ENCODE data around the gene SURF6. TPM values are rescaled to one million over a fixed set of nuclear protein-coding genes. Genes with fewer than 3 reads are reported as not detected.

The SURF6 gene
- total RNA-seq, 2 donors from 2014 or later: 10.7 to 22.0 TPM

DNA sequence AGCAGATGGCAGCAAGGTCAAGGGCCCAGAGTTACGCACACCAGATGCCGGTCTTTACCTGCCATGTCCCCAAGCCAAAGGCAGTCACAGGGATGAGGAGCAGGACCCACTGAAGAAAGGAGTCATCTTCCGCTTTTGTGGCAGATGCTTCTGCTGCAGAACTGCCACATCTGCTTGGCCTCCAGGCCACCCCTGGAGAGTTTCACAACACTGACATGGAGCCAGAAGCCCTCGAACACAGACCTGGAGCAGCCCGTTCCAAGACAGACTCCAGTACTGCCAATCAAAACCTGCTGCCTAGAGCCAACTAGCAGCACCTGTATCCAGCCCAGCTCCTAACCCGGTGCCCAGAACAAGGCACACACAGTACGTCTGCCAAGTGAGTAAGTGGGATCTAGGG is 18.8 kb upstream of the SURF6 start:
- no peak for ATAC-seq
- Mint-ChIP-seq H3K9me3 (no peaks in the 10 kb centered on the region), H3K27ac (peak overlapping the region; percentile 73 to 95), H3K36me3 (peaks cover 6 to 12% of the 10 kb centered on the region in 2 donors)
- DNase-seq (ENCODE audit: low spot score in 2 of 2): no peak

DNA sequence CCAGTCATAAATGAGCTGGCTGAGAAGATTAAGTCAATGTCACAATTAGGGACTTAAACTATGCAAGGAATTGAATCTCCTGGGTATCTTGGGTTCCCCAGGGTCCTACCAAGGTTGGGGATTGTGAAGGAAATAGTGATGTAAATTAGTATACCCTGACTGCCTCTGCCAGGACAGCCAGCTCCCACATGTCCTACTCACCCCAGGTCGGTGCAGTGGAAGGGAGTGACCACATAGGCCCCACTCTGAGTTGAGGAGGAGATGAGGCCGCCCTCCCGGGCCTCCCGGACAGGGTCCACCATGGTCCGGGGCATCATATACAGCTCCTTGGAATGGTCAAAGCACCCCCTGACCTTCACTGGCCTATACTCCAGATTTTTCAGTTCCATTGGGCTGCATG is 17.6 kb upstream of the SURF6 start:
- DNase-seq (ENCODE audit: low spot score in 2 of 2) (no peak), ATAC-seq (no peak)
- no peaks in the 10 kb centered on the region for H3K9me3 Mint-ChIP-seq
- peaks cover 18 to 24% of the 10 kb centered on the region in 2 donors for H3K36me3 Mint-ChIP-seq
- peak overlapping the region in 1 of 2 donors; percentile 60 for H3K27ac Mint-ChIP-seq

DNA sequence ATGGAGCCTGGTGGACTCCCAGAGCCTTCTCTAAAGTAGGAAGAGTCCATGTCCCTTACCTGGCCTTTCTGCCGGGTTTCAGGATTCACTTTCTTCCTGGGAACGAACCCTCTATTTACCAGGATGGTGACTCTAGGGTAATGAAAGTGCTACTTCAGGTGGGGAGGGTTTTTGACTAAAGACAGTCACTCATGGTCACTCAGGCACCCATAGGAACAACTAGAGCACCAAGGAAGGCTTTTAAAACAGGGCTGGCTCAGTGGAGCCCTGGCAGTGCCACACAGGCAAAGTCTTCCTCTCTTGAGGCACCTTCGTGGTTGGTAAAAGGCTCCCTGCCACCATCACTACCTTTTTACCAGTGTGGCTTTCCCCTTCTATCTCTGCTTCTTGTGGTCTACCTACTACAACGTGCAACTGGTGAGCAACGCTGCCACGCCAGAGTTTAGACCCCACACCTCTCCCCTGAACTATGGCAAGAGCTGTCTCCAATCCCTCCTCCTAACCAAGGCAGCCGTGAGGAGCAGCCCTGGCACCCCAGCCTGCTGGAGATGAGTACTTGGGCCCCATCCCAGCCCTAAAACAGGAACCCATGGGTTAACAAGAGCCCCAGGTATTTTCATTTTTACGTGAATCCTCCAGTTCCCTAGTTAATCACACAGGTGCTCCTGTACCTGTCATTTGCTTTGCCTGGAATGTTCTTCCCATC is 16.8 kb upstream of the SURF6 start:
- H3K27ac Mint-ChIP-seq: peak overlapping the region; percentile 60 to 91
- peaks cover 26 to 32% of the 10 kb centered on the region in 2 donors for H3K36me3 Mint-ChIP-seq
- ATAC-seq (no peak), DNase-seq (ENCODE audit: low spot score in 2 of 2) (no peak)
- no peaks in the 10 kb centered on the region for H3K9me3 Mint-ChIP-seq

DNA sequence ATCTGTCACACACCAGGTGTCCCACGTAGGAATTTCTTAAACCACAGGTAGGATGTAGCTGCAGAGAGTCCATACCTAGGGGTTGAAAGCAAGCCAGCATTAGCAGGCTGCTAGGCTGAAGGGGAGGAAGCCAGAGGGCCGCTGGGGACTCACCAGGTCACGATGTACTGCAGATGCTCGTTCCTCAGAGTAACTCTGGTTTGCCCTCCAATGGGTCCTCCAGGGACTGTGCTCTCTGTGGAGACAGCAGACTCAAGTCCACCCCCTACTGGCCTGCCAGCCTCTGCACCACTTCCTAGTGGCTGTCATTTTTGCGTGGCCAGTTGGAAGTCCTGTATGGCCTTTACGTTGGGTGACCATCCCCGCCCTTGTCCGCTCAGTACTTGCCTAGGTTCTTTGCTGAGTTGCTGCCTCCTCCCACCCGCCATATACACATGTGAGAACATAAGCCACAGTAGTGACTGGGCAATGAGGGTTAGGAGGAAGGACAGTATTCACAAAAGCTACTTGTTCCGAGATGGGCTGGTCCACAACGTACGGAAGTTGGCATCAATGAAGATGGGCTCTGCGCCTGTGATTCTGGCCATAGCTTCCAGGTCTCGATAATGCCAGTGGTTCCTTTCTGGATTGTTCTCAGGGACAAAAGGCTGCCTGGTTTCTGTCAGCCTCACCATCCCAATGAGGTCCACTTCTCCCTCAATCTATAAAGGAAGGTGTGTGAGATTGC is 16.1 kb upstream of the SURF6 start:
- Mint-ChIP-seq H3K27ac (peak overlapping the region; percentile 60 to 91), H3K9me3 (no peaks in the 10 kb centered on the region), H3K36me3 (peaks cover 29 to 32% of the 10 kb centered on the region in 2 donors)
- ATAC-seq: peak in 1 of 2 donors; percentile 10
- DNase-seq (ENCODE audit: low spot score in 2 of 2): no peak

DNA sequence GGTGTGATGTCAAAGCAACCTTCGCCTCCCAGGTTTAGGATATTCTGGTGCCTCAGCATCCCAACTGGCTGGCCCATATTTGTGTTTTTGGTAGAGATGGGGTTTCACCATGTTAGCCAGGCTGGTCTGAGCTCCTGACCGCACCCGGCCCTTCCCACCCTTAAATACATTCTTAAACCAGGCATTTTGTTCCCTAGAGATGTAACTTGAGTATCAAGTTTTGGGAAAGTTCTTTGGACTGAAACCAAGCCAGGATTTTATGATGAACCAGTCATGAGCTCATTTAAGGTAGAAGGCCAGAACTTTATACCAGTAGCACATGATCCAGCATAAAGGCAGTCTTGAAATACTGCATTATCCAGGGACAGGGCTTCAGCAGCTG is 15.5 kb upstream of the SURF6 start:
- Mint-ChIP-seq H3K9me3 (no peaks in the 10 kb centered on the region), H3K27ac (no peak overlapping the region), H3K36me3 (peaks cover 32 to 35% of the 10 kb centered on the region in 2 donors)
- DNase-seq (ENCODE audit: low spot score in 2 of 2) (no peak), ATAC-seq (no peak)

DNA sequence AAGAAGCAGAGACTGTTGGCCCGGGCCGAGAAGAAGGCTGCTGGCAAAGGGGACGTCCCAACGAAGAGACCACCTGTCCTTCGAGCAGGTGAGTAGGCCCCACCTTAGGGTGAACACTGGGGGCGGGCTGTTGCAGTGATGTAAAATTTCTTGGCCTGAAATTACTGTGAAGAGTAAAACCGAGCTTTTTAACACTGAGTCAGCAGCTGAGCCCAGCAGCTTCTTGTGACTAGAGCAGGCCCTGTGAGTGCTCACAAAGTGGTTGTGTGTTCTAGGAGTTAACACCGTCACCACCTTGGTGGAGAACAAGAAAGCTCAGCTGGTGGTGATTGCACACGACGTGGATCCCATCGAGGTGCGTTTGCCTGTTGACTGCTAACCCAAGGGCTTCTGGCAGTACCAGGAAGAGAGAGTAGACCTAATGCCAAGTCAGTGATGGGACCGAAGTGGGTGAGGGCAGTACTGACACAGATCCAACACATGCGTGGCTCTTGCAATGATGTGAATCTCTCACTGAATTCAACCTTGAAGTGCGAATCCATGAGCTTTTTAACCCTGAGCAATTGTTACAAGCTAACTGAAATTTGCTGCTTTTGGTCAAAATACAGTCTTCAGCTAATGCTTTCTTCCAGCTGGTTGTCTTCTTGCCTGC is 14.1 kb upstream of the SURF6 start:
- H3K36me3 Mint-ChIP-seq: peaks cover 32 to 39% of the 10 kb centered on the region in 2 donors
- no peaks in the 10 kb centered on the region for H3K9me3 Mint-ChIP-seq
- DNase-seq (ENCODE audit: low spot score in 2 of 2): no peak
- ATAC-seq: no peak
- H3K27ac Mint-ChIP-seq: peak overlapping the region; percentile 98 to 100

DNA sequence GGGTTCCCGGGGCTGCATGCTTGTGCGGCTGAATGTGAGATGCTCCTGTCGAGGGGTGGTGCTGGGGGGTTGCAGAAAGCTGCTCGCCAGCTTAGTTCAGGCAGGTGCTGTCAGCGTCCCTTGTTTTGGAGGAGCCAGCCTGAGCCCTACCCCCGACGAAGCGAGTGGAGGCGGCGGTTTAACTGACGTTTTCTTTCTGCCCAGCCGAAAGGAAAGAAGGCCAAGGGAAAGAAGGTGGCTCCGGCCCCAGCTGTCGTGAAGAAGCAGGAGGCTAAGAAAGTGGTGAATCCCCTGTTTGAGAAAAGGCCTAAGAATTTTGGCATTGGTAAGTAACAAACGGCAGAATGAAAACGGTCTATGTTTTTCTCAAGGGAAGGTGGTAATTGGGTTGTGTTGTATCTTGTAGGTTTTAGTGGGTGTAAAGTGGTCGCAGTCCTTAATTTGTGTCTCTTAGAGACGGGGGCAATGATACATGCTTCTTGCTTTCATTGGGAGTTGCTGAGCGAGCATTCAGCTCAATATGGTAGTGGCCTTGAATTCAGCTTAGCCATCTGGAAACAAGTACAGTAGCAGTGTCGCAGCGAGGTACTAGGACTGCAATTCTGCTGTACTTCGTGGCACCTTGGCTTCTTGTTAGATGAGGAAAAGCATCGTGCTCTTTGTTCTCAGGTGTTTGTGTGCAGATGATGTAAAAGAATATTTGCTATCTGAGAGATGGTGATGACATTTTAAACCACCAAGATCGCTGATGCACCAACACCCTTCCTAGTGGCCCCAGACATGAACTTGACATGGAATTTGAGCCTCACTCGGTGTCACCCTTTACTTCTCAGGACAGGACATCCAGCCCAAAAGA is 13.0 kb upstream of the SURF6 start:
- Mint-ChIP-seq H3K27ac (peak overlapping the region; percentile 98 to 100), H3K36me3 (peaks cover 32 to 39% of the 10 kb centered on the region in 2 donors), H3K9me3 (no peaks in the 10 kb centered on the region)
- ATAC-seq (no peak), DNase-seq (ENCODE audit: low spot score in 2 of 2) (no peak)

DNA sequence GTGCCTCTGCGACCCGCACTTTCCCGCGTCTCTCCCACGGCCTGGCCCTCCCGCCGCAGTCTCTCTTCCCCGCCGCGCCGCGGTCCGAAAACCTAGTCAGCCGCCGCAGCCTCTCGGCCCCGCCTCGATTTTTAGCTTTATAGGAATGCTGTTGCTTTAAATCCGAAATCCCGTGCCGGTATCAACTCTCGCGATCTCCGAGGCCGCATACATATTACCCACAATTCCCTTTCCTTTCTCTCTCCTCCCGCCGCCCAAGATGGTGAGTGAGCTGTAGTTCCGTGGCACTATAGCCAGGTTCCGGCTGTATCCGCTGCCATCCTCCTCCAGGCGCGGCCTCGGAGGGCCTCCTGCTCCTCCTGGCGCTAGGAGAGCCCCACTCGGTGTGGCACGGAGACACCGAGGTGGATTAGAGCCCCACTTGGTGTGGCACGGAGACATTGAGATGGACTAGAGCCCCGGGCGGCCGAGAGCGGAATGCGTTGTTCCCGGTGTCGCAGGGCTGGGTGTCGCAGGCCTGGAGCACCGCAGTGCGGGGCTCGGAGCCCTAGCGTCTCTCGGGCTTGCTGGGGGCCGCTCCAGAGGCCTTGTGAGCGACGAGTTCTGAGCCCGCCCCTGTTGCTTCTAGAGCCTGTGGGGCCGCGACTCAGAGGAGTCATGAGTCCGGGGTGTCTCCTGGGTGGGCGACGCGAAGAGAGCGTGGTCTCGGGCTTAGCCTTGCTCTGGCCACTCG is 12.2 kb upstream of the SURF6 start, which contains the start of the genes MED22 and RPL7A:
Gene MED22 (minus strand): TSS at position 147 of the 733 bp plus-strand sequence. CDS start 1,469 bp downstream, outside the sequence.
Gene RPL7A (plus strand): TSS at position 234 of the 733 bp plus-strand sequence. CDS start 26 bp downstream, at position 260.
- H3K36me3 Mint-ChIP-seq: peaks cover 32 to 39% of the 10 kb centered on the region in 2 donors
- H3K27ac Mint-ChIP-seq: peak within 1 kb of the TSS; percentile 98 to 100
- no peaks in the 10 kb centered on the region for H3K9me3 Mint-ChIP-seq
- DNase-seq (ENCODE audit: low spot score in 2 of 2) (peak; percentile 91 to 93), ATAC-seq (peak; percentile 83 to 84)

DNA sequence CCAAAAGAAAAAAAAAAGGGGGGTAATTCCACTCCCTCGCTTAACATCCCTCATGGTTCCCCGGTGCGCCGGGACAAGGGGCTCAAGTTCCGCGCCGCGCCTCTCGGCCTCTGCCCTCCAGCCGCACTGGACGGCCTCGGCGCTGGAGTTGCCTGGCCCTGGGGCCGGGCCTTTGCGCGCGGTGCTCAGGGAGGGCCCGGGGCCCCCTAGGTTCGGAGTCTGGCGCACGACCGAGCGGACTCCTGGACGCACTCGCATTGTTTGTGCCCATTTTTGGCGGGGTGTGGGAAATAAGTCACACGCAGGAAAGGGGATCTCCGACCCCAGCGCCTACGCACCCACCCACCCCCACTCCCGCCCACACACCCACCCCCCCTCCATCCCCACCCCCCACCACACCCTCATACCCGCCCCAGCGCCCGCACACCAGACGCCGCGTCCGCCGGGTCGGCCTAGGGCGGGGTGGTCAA is 11.6 kb upstream of the SURF6 start:
- Mint-ChIP-seq H3K36me3 (peaks cover 32 to 39% of the 10 kb centered on the region in 2 donors), H3K27ac (peak overlapping the region; percentile 98), H3K9me3 (no peaks in the 10 kb centered on the region)
- ATAC-seq (peak; percentile 45 to 52), DNase-seq (ENCODE audit: low spot score in 2 of 2) (no peak)

DNA sequence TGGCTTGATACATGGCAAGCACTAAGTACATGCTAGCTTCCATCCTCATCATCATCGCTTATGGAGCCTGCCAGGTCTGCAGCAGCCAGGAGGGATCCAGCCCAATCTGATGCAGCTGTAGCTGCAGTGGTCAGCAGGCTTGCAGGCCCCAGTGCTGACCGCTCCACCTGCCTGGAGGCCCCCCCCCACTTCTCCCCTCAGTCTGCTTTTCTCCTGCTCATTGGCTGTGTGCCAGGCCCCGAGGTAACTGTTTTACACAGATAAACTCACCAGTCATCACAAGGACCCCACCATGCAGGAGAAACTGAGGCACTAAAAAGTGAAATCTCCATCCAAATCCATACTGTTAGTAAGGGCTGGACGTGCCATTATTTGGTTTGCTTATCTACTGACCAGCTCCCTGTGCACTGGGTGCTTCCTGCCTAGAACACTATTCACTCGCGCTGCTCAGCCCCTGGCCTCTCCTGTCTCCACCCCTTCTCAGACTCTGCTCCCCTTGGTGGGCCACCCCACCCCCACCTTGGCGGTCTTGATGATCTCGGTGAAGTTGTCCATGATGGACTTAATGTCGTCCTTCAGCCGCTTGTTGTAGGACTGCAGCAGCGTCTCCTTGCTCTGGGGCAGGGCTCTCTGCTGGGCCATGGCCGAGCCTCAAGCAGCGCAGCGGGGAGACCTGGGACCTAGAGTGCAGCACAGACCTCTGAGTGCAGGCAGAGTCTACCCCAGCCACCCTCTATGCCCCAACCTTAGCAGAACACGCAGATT is 10.2 kb upstream of the SURF6 start:
- Mint-ChIP-seq H3K27ac (peak overlapping the region; percentile 98), H3K9me3 (no peaks in the 10 kb centered on the region), H3K36me3 (peaks cover 32 to 39% of the 10 kb centered on the region in 2 donors)
- DNase-seq (ENCODE audit: low spot score in 2 of 2) (no peak), ATAC-seq (no peak)

DNA sequence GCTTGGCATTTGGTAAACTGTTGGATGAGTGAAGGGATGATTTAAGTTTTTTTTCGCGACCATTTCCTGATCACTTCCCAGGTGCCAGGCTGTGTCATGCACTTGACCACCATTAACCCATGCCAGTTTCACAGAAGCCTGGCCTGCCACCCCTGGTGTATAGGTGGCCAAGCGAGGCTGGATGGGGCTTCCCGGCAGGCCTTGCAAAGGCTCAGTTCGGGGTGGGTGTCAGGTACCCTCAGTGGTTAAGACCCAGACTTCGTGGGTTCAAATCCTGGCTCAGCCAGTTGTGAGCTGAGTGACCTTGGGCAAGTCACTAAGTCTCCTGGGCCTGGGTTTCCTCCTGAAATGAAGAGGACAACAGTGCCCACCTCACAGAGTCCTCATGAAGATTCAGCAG is 9.6 kb upstream of the SURF6 start:
- H3K36me3 Mint-ChIP-seq: peaks cover 29 to 44% of the 10 kb centered on the region in 2 donors
- H3K9me3 Mint-ChIP-seq: no peaks in the 10 kb centered on the region
- DNase-seq (ENCODE audit: low spot score in 2 of 2) (no peak), ATAC-seq (no peak)
- H3K27ac Mint-ChIP-seq: no peak overlapping the region

DNA sequence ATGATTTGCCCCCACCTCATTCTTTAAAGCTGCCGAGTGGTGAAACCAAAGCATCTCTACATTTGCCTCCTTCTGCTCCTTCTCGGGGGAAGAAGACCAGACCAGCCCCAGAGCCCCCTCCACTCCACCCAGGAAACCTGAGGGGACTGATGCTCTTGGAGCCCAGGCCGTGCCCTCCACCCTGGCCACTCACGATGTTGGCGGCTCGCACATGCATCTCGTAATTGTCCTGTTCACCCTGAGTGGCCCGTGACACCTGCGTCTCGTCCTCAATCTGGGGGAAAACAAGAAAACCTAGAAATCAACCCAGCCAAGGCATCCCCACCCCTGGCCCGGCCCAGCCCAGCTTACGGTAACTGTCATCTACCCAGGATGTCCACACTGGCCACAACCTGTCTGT is 9.0 kb upstream of the SURF6 start:
- no peak overlapping the region for H3K27ac Mint-ChIP-seq
- DNase-seq (ENCODE audit: low spot score in 2 of 2) (no peak), ATAC-seq (no peak)
- peaks cover 23 to 43% of the 10 kb centered on the region in 2 donors for H3K36me3 Mint-ChIP-seq
- H3K9me3 Mint-ChIP-seq: no peaks in the 10 kb centered on the region

DNA sequence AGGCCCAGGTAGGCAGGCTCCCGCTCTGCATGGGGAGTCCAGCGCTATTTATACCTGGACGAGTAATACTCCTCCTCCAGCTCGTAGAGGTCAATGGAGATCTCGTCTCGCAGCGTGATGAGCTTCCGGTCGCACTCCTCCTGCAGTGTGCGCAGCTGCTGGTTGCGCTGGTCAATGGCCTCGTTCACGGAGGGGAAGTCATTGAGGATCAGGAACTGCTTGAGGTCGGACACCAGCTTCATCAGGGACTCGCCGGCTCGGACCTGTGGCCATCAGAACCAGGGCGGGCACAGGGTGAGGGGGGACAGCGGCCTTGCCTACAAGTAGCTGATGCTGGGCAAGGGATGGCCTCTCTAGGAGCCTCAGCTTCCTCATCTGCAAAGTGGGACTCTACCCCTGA is 8.1 kb upstream of the SURF6 start:
- peaks cover 20 to 34% of the 10 kb centered on the region in 2 donors for H3K36me3 Mint-ChIP-seq
- no peak overlapping the region for H3K27ac Mint-ChIP-seq
- ATAC-seq (no peak), DNase-seq (ENCODE audit: low spot score in 2 of 2) (no peak)
- no peaks in the 10 kb centered on the region for H3K9me3 Mint-ChIP-seq

DNA sequence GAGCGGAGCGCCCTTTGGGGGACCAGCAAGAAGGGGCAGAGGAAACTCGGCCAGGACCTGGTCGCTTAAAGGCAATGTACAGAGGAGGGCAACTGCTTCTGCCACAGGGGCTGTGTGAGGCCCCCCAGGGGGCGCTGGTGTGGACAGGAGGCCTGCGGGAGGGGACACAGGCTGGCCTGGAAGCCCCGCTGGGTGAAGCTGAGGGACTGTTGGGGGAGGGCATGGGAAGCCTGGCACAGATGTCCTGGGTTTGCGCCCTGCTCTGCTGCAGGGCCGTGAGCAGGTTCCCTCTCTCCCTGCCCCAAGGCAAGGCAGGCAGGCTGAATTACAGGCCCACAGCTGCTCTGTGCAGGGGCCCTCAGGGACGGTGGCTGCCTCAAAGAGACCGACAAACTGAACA is 6.6 kb upstream of the SURF6 start:
- H3K27ac Mint-ChIP-seq: peak overlapping the region; percentile 68
- H3K36me3 Mint-ChIP-seq: peaks cover 10 to 20% of the 10 kb centered on the region in 2 donors

DNA sequence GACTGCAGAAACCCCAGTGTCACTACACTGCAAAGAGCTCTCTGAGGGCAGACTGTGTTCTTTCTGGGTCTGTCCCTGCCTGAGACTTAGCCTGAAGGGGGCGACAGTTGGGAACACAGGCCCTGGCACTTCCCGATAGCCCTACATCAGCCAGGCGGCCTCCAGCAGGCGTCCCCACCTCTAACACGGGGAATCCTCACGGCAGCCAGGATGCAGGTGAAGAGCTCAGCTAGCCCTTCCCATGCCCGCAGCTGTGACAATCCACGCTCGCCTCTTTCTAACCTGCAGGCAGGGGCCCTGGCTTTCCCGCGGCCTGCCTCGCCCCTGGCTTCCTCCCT is 6.0 kb upstream of the SURF6 start:
- no peak for DNase-seq (ENCODE audit: low spot score in 2 of 2)
- no peak for ATAC-seq
- H3K36me3 Mint-ChIP-seq: peaks cover 10 to 17% of the 10 kb centered on the region in 2 donors
- H3K9me3 Mint-ChIP-seq: no peaks in the 10 kb centered on the region
- H3K27ac Mint-ChIP-seq: peak overlapping the region; percentile 60 to 68

More for the DNA sequence above, 6.6 kb upstream of the SURF6 start:
- DNase-seq (ENCODE audit: low spot score in 2 of 2): no peak
- no peaks in the 10 kb centered on the region for H3K9me3 Mint-ChIP-seq
- no peak for ATAC-seq
